GM18505 (cell line): ENCODE measurements around the gene CCNL1.

Experiments used
- ATAC-seq: cut with Tn5 transposase; IDR thresholded peaks from one replicate; pipeline ENCODE4 v1.9.1; 2021; ENCODE audit not compliant: unreplicated experiment
- POLR2A ChIP-seq: IDR thresholded peaks from 4 replicates; pipeline ENCODE4 v1.6.1; 2011; ENCODE audit warnings: borderline replicate concordance; ENCODE audit not compliant: insufficient read depth, insufficient read length; ENCODE audit errors: extremely low read depth

Gene CCNL1

DNA sequence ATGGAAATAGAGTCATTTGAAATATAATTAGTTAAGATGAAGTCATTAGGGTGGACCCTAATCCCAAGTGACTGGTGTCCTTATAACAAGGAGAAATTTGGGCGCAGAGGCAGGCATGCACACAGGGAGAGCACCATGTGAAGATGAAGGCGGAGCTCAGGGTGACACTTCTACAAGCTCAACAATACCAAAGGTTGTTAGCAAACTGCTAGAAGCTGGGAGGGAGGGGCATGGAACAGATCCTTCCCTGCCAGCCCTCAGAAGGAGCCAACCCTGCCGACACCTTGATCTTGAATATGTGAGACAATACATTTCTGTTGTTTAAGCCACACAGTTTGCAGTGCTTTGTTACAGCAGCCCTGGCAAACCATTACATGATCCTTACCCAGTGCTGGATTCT lies 57.8 kb downstream of the CCNL1 start:
- no peak for TF ChIP-seq POLR2A

DNA sequence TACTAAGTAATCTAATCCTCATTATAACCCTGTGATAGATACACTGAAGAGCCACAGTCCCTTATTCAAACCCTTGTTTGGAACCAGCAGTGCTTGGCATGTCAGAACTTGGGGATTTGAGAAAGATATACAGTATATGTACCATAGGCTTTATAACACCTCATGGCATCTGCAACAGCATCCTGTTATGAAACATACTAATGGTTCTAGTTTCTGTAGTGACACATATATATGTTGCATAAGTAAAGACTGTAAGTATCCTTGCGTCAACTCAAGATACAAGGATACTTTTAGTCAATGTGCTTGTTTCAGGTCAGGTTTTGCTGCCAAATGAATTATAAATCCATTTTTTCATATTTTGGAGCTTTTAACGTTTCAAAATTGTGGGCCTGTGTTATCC lies 58.5 kb downstream of the CCNL1 start:
- ATAC-seq = no peak
- no peak for TF ChIP-seq POLR2A

More for the DNA sequence above, 57.8 kb downstream of the CCNL1 start:
- ATAC-seq = no peak

DNA sequence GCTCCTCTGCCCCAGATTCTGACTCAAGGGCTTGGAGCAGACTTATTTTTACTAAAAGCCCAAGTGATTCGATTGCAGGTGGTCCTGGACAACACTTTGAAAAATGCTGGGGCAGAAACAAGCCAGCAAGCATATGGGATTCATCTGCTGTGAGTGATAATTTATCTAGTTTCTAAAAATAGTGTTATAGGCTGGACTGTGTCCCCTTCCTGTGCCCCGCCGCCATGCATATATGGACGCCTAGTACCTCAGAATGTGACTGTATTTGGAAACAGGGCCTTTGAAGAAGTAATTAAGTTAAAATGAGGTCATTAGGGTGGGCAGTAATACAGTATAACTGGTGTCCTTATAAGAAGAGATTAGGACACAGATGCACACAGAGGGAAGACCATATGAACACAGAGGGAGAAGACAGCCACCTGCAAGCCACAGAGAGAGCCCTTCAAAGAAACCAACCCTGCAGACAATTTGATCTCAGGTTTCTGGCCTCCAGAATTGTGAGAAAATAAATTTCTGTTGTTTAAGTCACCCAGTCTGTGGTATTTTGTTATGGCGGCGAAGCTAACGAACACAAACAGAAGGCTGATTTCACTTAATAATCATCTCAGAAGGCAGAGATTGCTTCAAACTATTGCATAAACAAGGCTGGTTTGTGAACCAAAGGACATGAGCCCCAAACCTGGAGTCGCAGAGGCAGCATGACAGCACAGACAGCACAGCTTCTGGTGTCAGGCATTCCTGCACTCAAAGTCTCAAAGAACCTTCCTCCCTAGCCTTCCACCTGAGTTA lies 59.1 kb downstream of the CCNL1 start:
- no peak for TF ChIP-seq POLR2A
- ATAC-seq = no peak

DNA sequence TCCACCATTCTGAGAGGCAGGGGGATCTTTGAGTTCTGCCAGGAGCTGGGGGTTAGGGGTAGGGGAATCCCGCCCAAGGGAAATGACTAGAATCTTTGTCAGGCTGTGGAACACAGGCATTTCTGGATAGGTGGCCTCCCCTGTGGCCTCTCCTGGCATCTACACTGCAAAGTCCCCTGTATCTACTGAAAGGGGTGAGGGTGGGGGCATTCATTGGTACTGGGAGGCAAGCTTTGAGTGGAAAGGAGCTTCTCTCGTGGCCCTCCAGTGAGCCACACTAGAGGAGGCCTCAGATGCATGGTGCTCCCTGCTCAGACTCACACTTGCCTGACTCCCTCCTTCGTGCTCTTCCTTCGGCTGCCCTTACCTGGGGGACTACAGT lies 59.9 kb downstream of the CCNL1 start:
- TF ChIP-seq POLR2A = no peak
- no peak for ATAC-seq

DNA sequence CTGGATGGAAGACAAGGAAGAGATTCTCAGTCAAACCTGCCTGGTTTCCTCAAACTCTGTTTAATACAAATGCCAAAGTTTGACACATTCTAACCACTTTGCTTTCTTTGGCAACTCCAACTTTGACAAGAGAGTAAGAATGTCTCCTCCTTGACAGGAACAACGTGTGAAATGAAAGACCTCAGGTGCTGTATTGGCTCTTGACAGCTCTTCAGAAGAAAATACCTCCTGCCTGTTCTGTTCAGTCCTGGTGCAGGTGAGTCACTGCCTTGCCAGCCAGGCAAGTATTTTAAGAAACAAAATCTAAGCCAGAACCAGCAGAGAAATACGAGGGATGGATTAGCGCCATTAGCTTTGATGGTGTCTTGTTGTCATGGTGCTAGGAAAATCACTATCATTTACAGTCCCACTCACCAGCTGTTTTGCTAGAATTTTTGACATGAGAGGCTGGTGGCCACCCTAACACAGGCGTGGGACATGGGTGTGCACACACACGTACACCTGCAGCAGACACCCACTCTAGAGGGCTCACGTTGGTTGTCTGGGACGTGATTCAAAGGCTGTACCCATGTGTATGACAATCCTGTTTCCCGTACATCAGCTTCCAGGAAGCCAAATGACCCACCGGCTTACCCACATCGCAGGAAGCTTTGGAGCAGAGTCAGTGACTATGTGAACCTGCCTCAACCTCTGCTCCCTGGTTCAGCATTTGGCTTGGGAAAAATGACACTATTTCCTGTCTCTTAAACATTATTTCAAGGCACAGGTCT lies 60.4 kb downstream of the CCNL1 start:
- TF ChIP-seq POLR2A = no peak
- ATAC-seq = no peak

DNA sequence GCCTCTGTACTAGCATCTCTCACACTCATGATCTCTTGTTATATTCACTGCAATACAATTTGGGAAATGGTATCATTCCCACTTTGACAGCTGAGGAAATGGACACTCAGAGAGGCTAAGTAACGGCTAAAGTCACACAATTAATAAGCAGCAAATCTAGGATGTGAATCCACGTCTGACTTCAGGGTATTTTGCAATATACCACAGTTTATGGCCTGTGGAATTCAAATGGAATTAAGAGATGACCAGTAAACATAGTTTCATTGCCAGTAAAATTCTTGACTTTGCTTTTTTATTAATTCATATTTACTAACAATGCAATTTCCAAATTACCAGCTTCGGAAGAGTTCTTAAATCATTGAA lies 61.1 kb downstream of the CCNL1 start:
- TF ChIP-seq POLR2A = no peak

DNA sequence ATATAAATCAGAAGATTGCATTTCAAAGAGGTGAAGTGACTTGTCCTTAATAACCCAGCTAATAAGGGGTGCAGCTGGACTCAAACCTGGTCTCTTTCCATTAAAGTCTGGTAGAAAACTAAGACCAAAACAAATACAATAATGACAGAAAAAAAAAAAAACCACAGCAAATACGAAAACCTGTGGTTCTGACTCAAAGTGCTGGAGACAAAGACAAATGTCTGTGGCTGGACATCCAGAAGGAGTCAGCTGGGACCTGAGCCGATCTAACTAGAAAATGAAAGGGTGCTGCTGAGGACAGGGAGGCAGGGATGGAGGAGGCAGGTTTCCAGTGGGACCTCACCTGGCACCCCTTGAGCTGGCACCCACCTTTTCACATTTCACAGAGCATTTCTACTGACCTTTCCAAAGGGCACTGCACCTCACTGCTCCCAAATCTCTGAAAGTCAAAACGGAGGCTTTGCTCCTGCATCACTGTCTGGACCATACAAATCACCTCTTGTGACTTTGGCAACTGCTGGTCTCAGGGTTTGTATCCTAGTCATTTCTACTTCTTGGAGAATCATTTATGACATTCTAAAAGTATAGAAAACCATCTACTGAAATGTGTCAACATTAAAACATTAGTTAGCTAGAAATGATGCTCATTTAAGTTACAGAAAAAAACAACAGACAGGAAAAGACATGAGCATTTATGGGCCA lies 61.7 kb downstream of the CCNL1 start:
- no peak for ATAC-seq
- no peak for TF ChIP-seq POLR2A

More for the DNA sequence above, 61.1 kb downstream of the CCNL1 start:
- ATAC-seq = no peak
